Activated CD4-positive, alpha-beta T cell treated with anti-CD3 and anti-CD28 coated beads, Interleukin-2, Interleukin-6, amounts not matched to agents 100 ng/mL and 50 ng/mL, durations not matched to agents 16 hours and 8 hours (primary cell): ENCODE results near the gene COL6A3.

ENCODE experiments used
- DNase-seq: peaks from one replicate; pipeline ENCODE4 v3.0.0-alpha.2; 2020

COL6A3 gene

DNA sequence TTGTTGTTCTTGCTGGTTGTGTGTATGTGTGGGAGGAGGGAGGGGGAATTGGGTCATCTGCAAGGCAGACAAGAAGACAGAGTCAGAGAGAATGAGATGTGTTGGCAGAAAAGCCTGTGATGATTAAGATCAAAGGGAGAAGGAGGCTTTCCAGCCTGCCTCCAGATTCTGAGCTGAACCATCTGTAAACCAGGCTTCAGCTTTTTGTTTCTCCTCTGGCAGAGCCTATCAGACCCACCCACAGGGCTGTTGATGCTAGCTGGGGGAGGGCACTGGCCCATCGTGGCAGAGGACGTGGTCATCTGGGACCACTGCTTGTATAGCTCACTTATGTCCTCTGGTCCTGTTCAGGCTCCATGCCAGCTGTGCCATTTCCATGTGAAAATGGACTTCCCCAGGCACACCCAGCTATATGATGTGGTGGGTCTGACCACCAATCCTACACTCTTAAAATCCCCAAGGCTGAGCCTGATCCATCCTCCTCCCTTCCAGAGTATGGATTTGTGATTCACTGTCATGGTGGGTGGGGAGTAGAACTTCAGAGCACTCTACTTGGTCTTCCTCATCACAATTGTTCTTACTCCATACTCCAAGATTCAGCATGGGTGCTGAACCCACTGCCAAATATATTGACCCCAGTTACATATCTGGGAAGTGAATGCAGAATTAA lies 27.8 kb upstream of the COL6A3 start:
- peak; percentile 71 for DNase-seq

DNA sequence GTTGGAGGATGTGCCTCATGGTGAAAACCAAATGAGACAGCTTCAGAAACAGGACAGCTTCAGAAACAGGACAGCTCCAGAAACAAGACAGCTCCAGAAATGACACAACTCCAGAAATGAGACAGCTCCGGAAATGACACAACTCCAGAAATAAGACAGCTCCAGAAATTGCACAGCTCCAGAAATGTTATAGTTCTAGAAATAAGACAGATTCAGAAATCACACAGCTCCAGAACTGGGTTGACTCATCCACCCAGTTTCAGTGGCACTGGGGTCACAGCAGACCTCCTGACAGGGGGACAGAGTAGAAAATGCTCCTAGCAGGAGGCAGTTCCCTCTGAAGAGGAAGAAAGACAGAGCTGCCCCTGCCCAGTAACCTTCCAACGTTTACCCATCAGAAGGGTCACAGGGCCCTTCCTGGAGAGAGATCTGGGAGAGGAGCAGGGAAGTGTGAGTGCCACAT lies 26.9 kb upstream of the COL6A3 start:
- DNase-seq, result peak; percentile 91

DNA sequence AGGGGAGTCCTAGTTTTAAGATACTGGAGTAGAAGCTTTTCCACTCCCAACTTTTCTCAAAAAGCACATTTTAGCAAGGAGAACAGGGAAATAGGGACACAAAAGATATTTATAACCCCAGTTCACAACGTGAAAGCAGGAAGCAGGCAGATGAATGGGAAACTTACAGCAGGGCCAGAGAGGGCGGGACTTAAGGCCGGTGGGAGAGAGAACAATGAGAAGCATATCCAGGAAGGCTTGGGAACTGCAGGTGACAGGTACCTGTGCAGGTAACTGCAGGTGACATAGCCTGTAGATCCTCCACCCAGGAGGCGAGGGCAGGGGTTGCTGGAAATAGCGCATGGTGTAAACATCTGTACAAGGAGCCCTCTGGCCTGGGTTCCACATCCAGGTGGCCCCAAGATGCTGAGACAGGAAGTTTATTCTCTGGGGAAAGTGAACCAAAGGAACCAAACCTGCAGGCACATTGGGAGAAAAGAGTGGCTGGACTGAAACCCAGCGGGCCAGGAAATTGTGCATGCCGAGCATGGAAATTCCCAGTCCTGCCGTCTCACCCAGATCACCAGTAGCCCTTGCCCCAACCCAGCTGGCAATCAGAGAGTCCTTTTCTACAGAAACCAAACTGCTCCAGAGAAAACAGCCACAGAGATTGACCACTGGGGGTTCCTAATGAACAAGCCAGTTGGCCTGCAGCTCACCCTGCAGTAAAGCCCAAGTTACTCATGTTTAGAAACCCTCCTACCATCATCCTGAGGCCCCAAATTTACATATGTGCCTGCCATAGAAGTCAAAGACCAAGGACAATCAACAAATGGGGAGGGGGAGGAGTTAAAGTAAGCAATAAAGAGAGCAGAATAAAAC lies 24.3 kb upstream of the COL6A3 start:
- DNase-seq, result no peak

DNA sequence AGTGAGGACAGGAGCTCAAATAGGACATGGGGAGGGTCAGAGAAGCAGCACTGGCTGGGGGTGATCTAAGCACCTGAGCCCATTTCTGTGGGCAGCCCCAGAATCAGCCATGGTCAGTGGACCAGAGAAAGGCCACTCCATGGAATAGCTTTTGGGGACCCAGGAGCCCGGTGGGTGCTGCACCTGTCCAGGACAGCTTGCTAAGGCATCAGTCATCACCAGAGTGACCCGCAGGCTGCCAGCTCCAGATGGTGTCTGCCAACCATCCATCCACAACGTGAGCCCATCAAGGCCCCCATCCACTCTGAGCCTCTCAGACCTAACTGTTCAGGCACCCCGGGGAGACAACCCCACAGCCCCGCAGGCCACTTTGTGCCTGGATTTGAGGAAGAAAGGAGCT lies 23.6 kb upstream of the COL6A3 start:
- no peak for DNase-seq

DNA sequence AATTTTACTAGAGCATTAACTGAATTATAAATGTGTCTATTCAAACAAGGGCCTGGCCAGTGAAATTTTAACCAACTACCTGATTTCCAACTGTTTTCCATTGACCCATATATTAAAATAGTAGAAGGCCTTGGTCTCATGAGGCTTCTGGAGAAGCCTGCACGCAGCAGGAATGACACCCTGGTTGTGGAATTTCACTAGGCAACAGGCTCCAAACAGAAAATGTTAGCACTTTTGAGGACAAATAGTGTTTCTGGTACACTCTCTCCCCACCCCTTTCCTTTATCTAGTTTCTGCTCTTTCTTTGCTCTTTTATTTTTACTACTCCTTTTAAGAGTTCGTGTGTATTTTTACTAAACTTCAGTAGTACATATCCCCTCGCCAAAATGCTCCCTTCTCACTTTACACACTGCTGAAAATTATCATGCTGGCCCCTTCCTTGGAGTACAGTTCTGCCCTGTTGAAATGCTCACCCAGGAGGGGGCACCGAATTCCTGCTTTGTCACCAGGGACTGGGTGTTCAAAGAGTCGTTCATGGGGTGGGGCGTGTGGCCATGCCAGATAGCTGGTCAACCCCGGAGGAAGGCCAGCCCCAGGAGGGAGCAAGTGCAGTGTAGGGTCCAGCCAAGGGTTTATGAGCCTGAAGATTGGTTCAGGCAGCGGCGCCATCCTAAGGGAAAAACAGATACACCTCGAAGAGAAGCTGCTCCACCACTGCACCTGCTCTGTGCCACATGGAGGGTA lies 22.1 kb upstream of the COL6A3 start:
- DNase-seq, result no peak

DNA sequence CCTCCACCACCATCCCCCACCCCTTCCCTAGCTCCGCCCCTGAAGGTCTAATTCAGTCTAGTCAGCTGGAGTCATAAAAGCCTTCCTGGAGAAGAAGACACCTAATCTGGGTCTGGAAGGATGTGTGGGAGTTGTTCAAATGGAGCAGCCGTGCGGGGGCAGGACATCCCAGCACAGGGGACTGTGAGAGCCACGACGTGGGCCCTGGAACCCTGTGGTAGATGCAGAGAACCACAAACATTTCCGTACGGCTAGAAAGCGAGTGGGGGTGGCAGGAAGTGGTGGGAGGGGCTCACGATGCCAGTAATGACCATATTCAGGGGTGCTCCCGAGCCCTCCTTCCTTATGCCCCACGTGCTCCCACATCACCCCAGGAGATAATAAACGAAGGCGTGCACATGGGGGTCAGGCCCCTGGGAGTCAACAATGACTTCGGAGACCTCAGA lies 20.9 kb upstream of the COL6A3 start:
- peak; percentile 89 for DNase-seq

DNA sequence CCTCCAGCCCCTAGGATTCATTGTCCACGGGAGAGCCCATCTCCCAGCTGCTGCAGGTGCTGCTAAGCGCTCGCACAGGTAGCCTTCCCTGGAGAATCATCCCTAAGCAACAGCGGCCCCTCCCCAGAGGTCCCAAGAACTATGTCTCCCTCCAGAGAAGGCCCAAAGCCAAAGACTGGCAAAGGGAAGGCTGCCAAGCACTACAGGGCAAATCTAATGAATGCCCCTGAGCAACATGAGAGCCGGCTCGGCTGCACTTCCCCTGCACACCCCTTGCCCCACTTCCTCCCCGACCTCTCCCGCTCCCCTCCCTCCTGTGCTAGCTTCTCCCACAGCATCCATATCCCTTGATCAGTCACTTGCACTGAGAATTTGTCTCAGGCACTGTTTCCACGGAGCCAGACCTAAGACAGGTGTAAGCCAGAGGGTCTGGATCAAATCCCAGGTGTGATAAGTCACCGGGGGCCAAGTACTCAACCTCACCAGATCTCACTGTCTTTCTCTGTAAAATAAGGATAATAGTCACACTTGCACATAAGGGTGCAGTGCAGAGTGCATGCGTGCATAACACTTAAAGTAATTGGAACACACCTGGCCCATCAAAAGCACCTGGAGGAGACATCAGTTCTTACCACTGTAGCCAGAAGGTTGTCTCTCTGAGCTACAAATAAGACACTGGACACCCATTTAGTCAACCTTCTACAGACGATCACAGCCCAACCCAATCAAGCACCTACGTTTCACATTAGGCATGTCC lies 20.1 kb upstream of the COL6A3 start:
- DNase-seq, result no peak

DNA sequence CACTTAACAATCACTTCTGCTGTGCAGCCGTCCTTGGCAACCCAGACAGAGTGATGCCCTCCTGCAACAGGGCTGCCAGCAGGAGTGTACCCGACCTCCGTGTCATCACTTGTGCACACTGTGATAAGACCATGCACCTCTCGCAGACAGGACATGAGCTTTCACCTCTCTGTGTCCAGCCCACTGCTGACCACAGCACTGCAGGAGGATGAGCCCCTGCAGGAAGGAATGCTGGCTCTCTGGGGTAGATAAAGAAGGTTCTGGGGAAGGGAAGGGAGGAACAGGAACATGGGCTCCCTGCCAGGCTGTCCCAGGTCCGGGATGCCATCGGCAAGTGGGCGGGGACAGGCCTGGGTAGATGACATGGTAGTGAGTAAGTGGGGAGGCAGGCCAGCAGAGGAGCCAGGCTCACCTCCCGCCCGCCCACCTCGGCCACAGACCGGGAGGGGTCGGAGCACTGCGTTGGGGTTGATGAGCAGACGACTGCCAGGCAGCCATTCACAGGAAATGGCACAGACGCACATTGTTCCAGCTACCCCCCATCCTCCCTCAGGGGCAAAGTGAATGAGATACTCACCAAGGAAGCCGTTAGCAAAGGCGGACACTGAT lies 18.6 kb upstream of the COL6A3 start:
- peak; percentile 85 for DNase-seq

DNA sequence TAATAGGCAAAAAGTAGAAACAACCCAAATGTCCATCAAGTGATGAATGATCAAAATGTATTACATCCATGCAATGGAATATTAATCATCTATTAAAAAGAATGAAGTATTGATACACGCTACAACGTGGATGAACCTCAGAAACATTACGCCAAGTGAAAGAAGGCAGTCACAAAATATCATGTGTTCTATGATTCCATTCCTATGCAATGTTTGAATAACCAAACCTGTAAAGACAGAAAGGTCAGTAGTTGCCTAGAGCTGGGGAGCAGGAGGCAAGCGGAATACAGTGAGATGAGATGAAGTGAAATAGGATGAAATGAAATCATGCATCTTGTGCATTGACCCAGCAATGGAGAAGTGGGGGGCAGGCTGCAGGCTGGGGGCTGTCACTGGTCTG lies 17.9 kb upstream of the COL6A3 start:
- DNase-seq, result no peak

DNA sequence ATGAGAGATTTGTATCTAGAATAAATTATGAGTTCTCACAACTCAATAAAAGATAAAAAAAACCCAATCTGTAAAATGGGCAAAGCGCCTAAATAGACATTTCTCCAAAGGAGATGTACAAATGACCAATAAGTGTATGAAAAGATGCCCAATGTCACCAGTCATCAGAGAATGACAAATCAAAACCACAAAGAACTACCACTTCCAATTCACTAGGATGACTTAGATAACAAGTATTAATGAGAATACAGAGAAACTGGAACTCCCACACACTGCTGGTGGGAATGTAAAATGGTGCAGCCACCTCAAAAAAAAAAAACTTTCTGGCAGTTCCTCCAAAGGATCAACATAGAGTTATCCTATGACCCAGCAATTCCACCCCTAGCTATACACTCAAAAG lies 17.4 kb upstream of the COL6A3 start:
- DNase-seq, result peak; percentile 45

DNA sequence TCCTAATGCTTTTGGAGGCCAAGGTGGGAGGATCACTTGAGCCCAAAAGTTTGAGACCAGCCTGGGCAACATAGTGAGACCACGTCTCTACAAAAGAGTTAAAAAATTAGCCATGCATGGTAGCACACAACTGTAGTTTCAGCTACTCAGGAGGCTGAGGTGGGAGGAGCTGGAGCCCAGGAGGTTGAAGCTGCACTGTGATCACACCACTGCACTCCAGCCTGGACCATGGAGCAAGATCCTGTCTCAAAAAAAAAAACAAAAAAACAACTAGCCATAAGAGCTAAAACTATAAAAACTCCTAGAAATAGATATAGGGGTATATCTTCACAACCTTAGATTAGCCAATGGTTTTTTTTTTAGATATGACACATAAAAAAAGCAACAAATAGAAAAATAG lies 16.9 kb upstream of the COL6A3 start:
- peak; percentile 27 for DNase-seq

DNA sequence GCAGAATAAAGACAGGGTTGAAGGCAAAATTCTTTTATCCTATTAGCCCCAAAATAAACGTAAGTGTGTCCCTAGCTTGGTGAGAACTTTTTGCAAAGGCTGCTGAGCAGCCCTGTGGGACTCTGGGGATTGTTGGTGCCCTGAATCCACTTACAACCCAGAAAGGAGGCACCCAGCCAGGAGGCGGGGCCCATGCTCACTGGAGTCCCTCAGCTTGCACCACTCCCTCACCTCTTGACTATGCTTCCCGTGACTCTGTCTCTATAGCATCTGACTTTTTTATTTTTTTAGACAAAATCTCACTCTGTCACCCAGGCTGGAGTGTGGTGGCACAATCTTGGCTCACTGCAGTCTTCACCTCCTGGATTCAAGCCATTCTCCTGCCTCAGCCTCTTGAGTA lies 15.8 kb upstream of the COL6A3 start:
- peak; percentile 52 for DNase-seq

DNA sequence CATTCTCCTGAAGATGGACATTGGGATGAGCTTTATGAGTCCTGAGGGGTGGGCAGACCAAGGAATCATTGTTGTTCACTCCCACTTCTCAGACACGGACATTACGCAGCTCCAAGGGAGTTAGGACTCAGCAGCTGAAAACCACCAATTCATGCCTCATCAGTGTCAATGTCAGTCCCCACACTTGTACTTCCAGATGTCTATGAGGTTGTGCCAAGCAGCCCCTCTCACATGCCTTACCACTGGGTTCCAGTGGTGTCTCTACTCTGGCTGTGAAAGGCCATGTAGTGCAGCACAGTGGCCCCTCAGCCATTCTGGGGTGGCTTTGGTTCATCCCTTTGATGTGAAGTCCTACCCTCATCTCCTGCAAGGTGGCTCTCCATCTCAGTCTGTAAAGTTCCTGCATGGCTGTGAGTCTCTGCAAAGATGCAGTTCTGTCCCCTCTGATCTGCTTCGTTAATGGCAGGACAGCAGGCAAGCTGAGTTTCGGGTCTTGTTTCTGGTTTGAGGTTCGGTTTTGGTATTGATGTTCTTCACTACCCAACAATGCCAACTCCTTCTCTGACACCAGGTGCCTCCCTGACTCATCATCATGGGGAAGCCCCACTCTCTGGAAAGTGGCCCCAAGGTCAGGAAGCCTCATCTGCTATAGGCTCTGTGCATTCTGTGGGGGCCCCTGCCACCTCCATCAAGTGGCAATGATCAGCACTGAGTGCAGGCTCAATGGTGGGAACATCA lies 14.0 kb upstream of the COL6A3 start:
- DNase-seq, result peak; percentile 94

DNA sequence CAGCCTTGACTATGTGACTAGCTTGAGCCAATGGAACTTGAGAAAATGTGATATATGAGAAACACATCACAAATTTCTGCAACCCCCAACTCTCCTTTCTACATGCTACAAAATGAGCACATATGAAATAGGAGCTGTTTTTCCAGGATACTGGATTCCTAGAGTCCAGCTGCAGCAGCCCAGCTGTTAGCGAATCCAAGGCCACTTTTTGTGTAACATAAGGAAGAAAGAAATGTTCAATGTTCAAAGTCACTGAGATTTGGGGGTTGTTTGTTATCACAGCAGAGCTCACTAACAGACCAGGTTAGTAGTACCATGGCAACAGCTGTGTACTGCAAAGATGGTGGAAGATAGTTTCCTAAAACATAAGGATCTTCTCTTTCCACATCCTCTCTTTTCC lies 12.6 kb upstream of the COL6A3 start:
- DNase-seq, result no peak

DNA sequence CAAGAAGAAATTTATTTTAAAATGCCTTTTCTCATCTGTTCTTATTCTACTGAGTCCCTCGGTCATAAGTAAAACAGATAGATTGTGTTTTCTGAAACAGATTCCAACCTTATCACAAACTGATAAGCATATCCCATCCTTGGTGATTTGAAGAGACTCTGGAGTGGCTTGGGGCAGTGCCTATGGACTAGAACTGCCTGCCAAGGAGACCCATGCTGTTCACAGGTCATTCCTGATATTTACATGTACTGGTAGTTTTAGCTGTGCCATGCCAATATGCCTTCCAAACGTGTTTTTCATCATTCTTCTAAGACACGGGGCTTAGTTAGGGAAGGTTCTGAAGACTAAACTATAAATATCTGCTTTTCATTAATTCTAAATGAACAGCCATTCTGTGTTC lies 11.4 kb upstream of the COL6A3 start:
- DNase-seq, result no peak

DNA sequence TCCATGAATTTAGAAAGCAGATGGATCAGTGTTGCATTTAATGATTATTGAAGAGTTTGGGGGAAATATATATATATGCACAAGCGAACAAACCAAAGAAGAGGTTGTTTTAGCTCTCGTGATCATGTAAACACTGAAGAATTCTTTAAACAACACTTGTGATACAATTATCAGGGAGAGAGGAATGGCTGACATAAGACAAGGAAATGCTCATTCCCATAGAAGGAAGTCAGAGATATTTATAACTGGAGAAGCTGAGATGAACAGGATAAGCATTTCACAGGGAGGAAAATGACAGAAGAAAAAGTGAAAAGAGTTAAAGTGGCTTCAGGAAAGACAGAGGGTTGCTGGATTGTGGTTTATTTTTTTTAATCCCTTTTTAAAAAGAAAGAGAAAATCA lies 10.6 kb upstream of the COL6A3 start:
- no peak for DNase-seq

DNA sequence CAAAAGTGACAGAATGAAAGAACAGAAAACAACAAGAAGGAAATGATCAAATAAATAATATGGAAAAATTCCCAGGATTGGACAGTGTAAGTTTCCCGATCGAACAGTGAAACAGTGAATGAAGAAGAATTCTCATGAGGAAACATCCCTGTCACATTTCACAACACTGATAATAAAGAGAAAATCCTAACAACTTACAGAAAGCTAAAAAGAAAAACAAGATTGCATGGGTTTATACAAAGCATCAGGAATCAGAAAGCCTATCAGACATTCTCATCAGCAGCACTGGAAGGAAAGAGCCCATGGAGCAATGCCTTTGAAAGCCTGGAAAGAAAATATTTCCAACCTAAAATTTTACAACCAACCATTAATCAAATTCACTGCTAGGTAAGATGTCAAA lies 9.9 kb upstream of the COL6A3 start:
- no peak for DNase-seq

DNA sequence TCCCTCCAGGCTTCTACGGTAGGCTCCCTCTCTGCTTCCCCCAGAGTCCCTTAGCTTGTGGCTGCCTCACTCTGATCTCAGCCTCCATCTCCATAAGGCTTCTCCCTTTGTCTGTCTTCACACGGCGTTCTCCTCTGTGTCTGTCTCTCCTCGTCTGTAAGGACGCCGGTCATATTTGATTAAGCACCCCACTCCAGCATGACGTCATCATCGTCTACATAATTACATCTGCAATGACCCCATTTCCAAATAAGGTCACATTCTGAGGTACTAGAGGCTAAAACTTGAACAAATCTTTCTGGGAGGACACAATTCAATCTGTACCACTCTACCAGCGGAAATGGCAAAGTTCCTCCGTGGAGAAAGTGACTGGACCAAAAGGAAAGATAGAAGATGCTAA lies 8.3 kb upstream of the COL6A3 start:
- DNase-seq, result no peak

DNA sequence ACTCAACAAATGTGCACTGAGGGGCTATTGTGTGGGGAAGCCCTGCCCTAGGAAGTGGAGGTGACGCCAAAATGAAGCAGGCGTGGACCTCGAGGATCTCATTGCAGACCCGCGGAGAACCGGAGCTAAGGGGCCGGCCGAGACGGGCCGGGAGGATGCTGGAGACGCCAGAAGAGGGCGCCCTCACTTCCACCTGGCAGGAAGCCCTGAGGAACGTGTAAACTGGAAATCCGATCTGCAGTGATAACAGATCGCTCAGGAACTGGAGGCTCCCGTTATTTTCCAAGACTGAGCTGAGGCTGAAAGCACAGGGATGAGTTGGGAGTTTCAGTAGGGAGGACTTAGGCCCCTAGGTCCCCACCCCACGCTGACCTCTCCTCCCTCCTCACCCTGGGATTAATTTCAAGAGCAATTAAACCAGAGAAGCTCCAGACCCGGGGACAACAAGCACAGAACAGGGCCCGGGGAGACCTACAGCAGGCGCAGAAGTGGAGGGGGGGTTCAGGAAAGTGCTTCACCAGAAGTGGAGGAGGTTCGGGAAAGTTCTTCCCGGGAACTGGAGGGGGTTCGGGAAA lies 7.7 kb upstream of the COL6A3 start:
- DNase-seq, result peak; percentile 84

DNA sequence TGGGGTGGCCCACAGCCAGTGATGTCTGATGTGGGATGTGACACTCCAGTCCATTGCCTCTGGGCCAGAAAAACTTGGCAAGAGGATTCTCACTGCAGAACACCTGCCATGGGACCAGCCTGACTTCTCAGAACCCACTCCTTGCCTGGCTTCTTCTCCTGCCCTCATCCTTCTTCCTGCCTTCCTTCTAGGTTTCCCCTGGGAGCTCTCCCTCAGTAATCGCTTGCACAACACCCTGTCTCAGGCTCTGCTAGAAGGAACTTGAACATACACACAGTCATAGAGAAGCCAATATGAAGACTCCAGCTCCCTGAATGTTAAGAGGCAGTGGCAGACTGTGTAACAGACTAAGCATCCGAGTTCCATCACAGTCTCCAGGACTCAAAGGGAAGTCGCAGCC lies 4.3 kb upstream of the COL6A3 start:
- DNase-seq, result no peak
